ENCODE data around the gene XRCC5. TPM values are rescaled to one million over a fixed set of nuclear protein-coding genes. Genes with fewer than 3 reads are reported as not detected.

The XRCC5 gene
- total and polyA plus RNA-seq, 2 donors (not counting 1 experiment from before 2014, with no cell fraction given), result 45.5 to 198 TPM

DNA sequence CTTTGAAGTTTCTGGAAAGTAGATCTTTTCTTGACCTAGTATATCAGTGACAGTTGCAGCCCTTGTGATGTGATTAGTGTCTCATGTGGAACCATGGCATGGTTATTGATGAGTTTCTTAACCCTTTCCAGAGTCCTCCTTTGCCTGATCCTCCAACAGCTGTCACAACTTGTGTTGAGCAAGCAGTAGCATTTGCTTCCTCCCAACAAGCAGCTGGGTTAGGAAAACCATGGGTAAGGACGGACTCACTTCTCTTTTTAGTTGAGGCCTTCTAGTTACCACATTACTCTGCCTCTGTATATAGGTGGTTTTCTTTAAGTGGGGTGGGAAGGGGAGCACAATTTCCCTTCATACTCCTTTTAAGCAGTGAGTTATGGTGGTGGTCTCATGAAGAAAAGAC, 96.3 kb downstream of the XRCC5 start:
- TF ChIP-seq CTCF (IDR thresholded peaks at IDR 0.05) (no peak), EZH2 (IDR thresholded peaks at IDR 0.05; ENCODE audit: borderline replicate concordance, insufficient read depth, low read depth, low read length, poor library complexity, severe bottlenecking) (no peak)
- H3K27ac Mint-ChIP-seq, result no peak overlapping the region
- ATAC-seq (ENCODE audit: low read depth), result no peak
- no peaks in the 10 kb centered on the region for H3K79me2 ChIP-seq (ENCODE audit: control insufficient read depth, insufficient read depth, low read length)
- no peak overlapping the region for H3K27ac ChIP-seq (ENCODE audit: low read length in 2 of 2)
- H3K27me3 ChIP-seq (replicated peaks in 1 of 4; ENCODE audit: control extremely low read depth in 1 of 4, control insufficient read depth in 3 of 4, insufficient read depth in 4 of 4, low read length in 3 of 4), result no peaks in the 10 kb centered on the region
- no peaks in the 10 kb centered on the region for H3K4me1 ChIP-seq (ENCODE audit: control insufficient read depth in 2 of 2, insufficient read depth in 2 of 2, low read length in 2 of 2)
- peaks cover 13% of the 10 kb centered on the region for H3K4me1 Mint-ChIP-seq
- peaks cover 38 to 81% of the 10 kb centered on the region in 2 experiments for H3K36me3 ChIP-seq (replicated peaks in 1 of 2; ENCODE audit: control extremely low read depth in 1 of 2, control insufficient read depth in 1 of 2, extremely low read depth in 1 of 2, insufficient read depth in 2 of 2, low read length in 1 of 2)
- H3K4me3 ChIP-seq (ENCODE audit: control extremely low read depth in 1 of 5, extremely low read depth in 1 of 5, insufficient read depth in 1 of 5, low read depth in 2 of 5, low read length in 4 of 5), result no peak overlapping the region
- intact Hi-C loops (cut with micrococcal nuclease), result no loop called here
- no CpG with 5 or more reads among the region's 1 CpG for WGBS (ENCODE audit: insufficient coverage)
- no peak overlapping the region for H3K4me3 Mint-ChIP-seq
- ChIA-PET POLR2A (no interaction called here), CTCF (no interaction called here)
- peaks cover 14% of the 10 kb centered on the region for H4K20me1 ChIP-seq (ENCODE audit: control insufficient read depth, insufficient read depth, low read length, poor library complexity, severe bottlenecking)
- H3K9ac ChIP-seq (ENCODE audit: low read length), result no peak overlapping the region
- DNase-seq, result no peak
- H3K9me3 ChIP-seq (ENCODE audit: control extremely low read depth in 1 of 3, control insufficient read depth in 2 of 3, insufficient read depth in 1 of 3, low read length in 2 of 3), result no peaks in the 10 kb centered on the region
- no peak overlapping the region for H2AFZ ChIP-seq (ENCODE audit: insufficient read depth, low read depth, low read length, poor library complexity, severe bottlenecking)
- H3K4me2 ChIP-seq (replicated peaks; ENCODE audit: low read depth, low read length, poor library complexity, severe bottlenecking), result no peak overlapping the region
- H3K9me3 Mint-ChIP-seq (ENCODE audit: insufficient read depth), result no peaks in the 10 kb centered on the region
- H3K27me3 Mint-ChIP-seq, result no peaks in the 10 kb centered on the region

GRCh38 chr2:216206041-216206703, 97.0 kb downstream of the XRCC5 start:
- Histone ChIP-seq H3K79me2 (ENCODE audit: control insufficient read depth, insufficient read depth, low read length) (no peaks in the 10 kb centered on the region), H3K9me3 (ENCODE audit: control extremely low read depth in 1 of 3, control insufficient read depth in 2 of 3, insufficient read depth in 1 of 3, low read length in 2 of 3) (no peaks in the 10 kb centered on the region), H3K27me3 (replicated peaks in 1 of 4; ENCODE audit: control extremely low read depth in 1 of 4, control insufficient read depth in 3 of 4, insufficient read depth in 4 of 4, low read length in 3 of 4) (no peaks in the 10 kb centered on the region), H3K4me3 (ENCODE audit: control extremely low read depth in 1 of 5, extremely low read depth in 1 of 5, insufficient read depth in 1 of 5, low read depth in 2 of 5, low read length in 4 of 5) (no peak overlapping the region), H3K4me2 (replicated peaks; ENCODE audit: low read depth, low read length, poor library complexity, severe bottlenecking) (no peak overlapping the region), H4K20me1 (ENCODE audit: control insufficient read depth, insufficient read depth, low read length, poor library complexity, severe bottlenecking) (peaks cover 7% of the 10 kb centered on the region), H3K9ac (ENCODE audit: low read length) (no peak overlapping the region), H2AFZ (ENCODE audit: insufficient read depth, low read depth, low read length, poor library complexity, severe bottlenecking) (no peak overlapping the region), H3K4me1 (ENCODE audit: control insufficient read depth in 2 of 2, insufficient read depth in 2 of 2, low read length in 2 of 2) (no peaks in the 10 kb centered on the region), H3K27ac (ENCODE audit: low read length in 2 of 2) (no peak overlapping the region), H3K36me3 (replicated peaks in 1 of 2; ENCODE audit: control extremely low read depth in 1 of 2, control insufficient read depth in 1 of 2, extremely low read depth in 1 of 2, insufficient read depth in 2 of 2, low read length in 1 of 2) (peaks cover 35 to 81% of the 10 kb centered on the region in 2 experiments)
- TF ChIP-seq EZH2 (IDR thresholded peaks at IDR 0.05; ENCODE audit: borderline replicate concordance, insufficient read depth, low read depth, low read length, poor library complexity, severe bottlenecking) (no peak), CTCF (IDR thresholded peaks at IDR 0.05) (no peak)
- WGBS (ENCODE audit: insufficient coverage), result no CpG with 5 or more reads among the region's 2 CpGs
- no peaks in the 10 kb centered on the region for H3K27me3 Mint-ChIP-seq
- intact Hi-C loops (cut with micrococcal nuclease), result no loop called here
- ChIA-PET POLR2A (no interaction called here), CTCF (no interaction called here)
- DNase-seq (no peak), ATAC-seq (ENCODE audit: low read depth) (peak; percentile 24)
- H3K9me3 Mint-ChIP-seq (ENCODE audit: insufficient read depth), result no peaks in the 10 kb centered on the region
- H3K4me3 Mint-ChIP-seq, result no peak overlapping the region
- H3K27ac Mint-ChIP-seq, result peak overlapping the region; percentile 4
- H3K4me1 Mint-ChIP-seq, result peaks cover 13% of the 10 kb centered on the region
